SK-N-SH (cell line): Measurements from ENCODE around the gene EFCAB14. TPM values are rescaled to one million over a fixed set of nuclear protein-coding genes. Genes with fewer than 3 reads are reported as not detected.

Source experiments
- CTCF ChIA-PET: fragments of 300-600, 350-600 bp; formaldehyde crosslinking; extraction: SDS; loops from one replicate; lab custom pipeline; 2021; lab: Yijun Ruan, JAX
- POLR2A ChIA-PET: fragments of 350-600 bp; sonication (Branson Sonifier 250); formaldehyde crosslinking; extraction: SDS; loops from one replicate; lab custom pipeline; 2020; ENCODE audit warnings: antibody characterized with exemption, inconsistent platforms; lab: Yijun Ruan, JAX
- DNase-seq: peaks from one replicate; pipeline ENCODE4 v3.0.0; 2012
- H2AFZ ChIP-seq: fragments of 200-600 bp; sonication (generic); 2 replicates; pipeline ENCODE4 v1.8.1; 2016; ENCODE audit warnings: antibody characterized with exemption, mild to moderate bottlenecking, low read depth
- H3F3A ChIP-seq: fragments of 200-600 bp; sonication (generic); replicated peaks from 2 replicates; pipeline ENCODE3; 2016; ENCODE audit warnings: antibody characterized with exemption, mild to moderate bottlenecking; ENCODE audit not compliant: insufficient read depth
- H3K27ac ChIP-seq, 2 experiments: fragments of 200-500 bp in 1 of 2; fragments of 200-600 bp in 1 of 2; sonication (Bioruptor generic) in 1 of 2; sonication (generic), shearing (Covaris generic) in 1 of 2; 2 replicates each; pipeline versions ENCODE4 v1.5.1 to v1.6.1; 2014 to 2016; ENCODE audit warnings: low read depth in 2 of 2, inconsistent platforms in 1 of 2, low read length in 1 of 2, mild to moderate bottlenecking in 1 of 2, mixed read lengths in 1 of 2
- H3K27me3 ChIP-seq: fragments of 200-600 bp; sonication (generic), shearing (Covaris generic); 2 replicates; pipeline ENCODE4 v1.6.1; 2016; ENCODE audit warnings: mixed run types; ENCODE audit not compliant: insufficient read depth
- H3K36me3 ChIP-seq, 2 experiments: fragments of 200-500 bp in 1 of 2; fragments of 200-600 bp in 1 of 2; sonication (Bioruptor generic) in 1 of 2; sonication (generic) in 1 of 2; replicated peaks in 1 of 2; 2 replicates each; pipeline versions ENCODE3 to v1.5.1; 2014 to 2016; ENCODE audit warnings: low read length in 1 of 2, mild to moderate bottlenecking in 1 of 2; ENCODE audit not compliant: insufficient read depth in 2 of 2, control insufficient read depth in 1 of 2
- H3K4me1 ChIP-seq, 2 experiments: fragments of 200-500 bp in 1 of 2; fragments of 200-600 bp in 1 of 2; sonication (Bioruptor generic) in 1 of 2; sonication (generic), shearing (Covaris generic) in 1 of 2; 2 replicates each; pipeline versions ENCODE4 v1.5.1 to v1.6.1; 2014 to 2016; ENCODE audit warnings: low read depth in 1 of 2, low read length in 1 of 2, mixed run types in 1 of 2; ENCODE audit not compliant: insufficient read depth in 2 of 2, control insufficient read depth in 1 of 2
- H3K4me2 ChIP-seq: fragments of 200-600 bp; sonication (generic), shearing (Covaris generic); 2 replicates; pipeline ENCODE4 v1.6.1; 2017; ENCODE audit warnings: mixed run types
- H3K4me3 ChIP-seq, 2 experiments: fragments of 200-500 bp in 1 of 2; fragments of 200-600 bp in 1 of 2; sonication (Bioruptor generic) in 1 of 2; sonication (generic), shearing (Covaris generic) in 1 of 2; 2 replicates each; pipeline versions ENCODE4 v1.5.1 to v1.8.1; 2014 to 2016; ENCODE audit warnings: low read depth in 2 of 2, inconsistent platforms in 1 of 2, low read length in 1 of 2, mild to moderate bottlenecking in 1 of 2, mixed read lengths in 1 of 2, moderate library complexity in 1 of 2
- H3K79me2 ChIP-seq: fragments of 200-600 bp; sonication (generic); 2 replicates; pipeline ENCODE4 v1.8.1; 2017; ENCODE audit warnings: mild to moderate bottlenecking; ENCODE audit not compliant: insufficient read depth
- H3K9ac ChIP-seq: fragments of 200-600 bp; sonication (generic); 2 replicates; pipeline ENCODE4 v1.6.1; 2017; ENCODE audit warnings: mixed run types
- H3K9me2 ChIP-seq: fragments of 200-600 bp; sonication (generic); 2 replicates; pipeline ENCODE4 v1.6.1; 2017; ENCODE audit warnings: mixed run types
- H3K9me3 ChIP-seq: fragments of 200-600 bp; sonication (generic); 2 replicates; pipeline ENCODE4 v1.6.1; 2017; ENCODE audit warnings: mixed run types, mild to moderate bottlenecking, moderate library complexity
- H4K20me1 ChIP-seq: fragments of 200-600 bp; sonication (generic); 2 replicates; pipeline ENCODE4 v1.6.1; 2017; ENCODE audit warnings: mild to moderate bottlenecking, mixed run types; ENCODE audit not compliant: insufficient read depth
- CHD2 ChIP-seq: fragments of 150-350 bp; IDR thresholded peaks from 2 replicates; pipeline ENCODE4 v1.6.1; 2018; ENCODE audit warnings: low read length; ENCODE audit not compliant: partially characterized antibody
- EP300 ChIP-seq, 2 experiments: IDR thresholded peaks; 2 replicates each; pipeline versions ENCODE4 v1.4.0 to v1.6.1; 2012; ENCODE audit warnings: borderline replicate concordance in 1 of 2, low read depth in 1 of 2, low read length in 1 of 2
- EZH2phosphoT487 ChIP-seq: fragments of 200-600 bp; sonication (generic); IDR thresholded peaks from 2 replicates; pipeline ENCODE4 v1.6.1; 2017; ENCODE audit warnings: low read depth, mixed run types, mild to moderate bottlenecking, antibody characterized with exemption, moderate library complexity, borderline replicate concordance
- FOXM1 ChIP-seq: IDR thresholded peaks from 2 replicates; pipeline ENCODE4 v1.4.0; 2012; ENCODE audit warnings: low read depth, mild to moderate bottlenecking
- GABPA ChIP-seq: IDR thresholded peaks from 2 replicates; pipeline ENCODE4 v1.4.0; 2012; ENCODE audit warnings: low read depth, mild to moderate bottlenecking
- IRF3 ChIP-seq: fragments of 150-350 bp; IDR thresholded peaks from 2 replicates; pipeline ENCODE4 v1.6.1; 2016; ENCODE audit warnings: mild to moderate bottlenecking, low read depth, low read length
- MEF2A ChIP-seq: IDR thresholded peaks from 2 replicates; pipeline ENCODE4 v1.4.0; 2012; ENCODE audit warnings: low read depth, borderline replicate concordance
- NRF1 ChIP-seq: IDR thresholded peaks from 2 replicates; pipeline ENCODE4 v1.6.1; 2012; ENCODE audit warnings: low read depth, mild to moderate bottlenecking, low read length
- PBX3 ChIP-seq: IDR thresholded peaks from 2 replicates; pipeline ENCODE4; 2012
- POLR2AphosphoS5 ChIP-seq: IDR thresholded peaks from 2 replicates; pipeline ENCODE4 v1.6.1; 2012; ENCODE audit warnings: low read depth, low read length
- RAD21 ChIP-seq: IDR thresholded peaks from 2 replicates; pipeline ENCODE4 v1.6.1; 2012; ENCODE audit warnings: mild to moderate bottlenecking, low read length
- RXRA ChIP-seq: IDR thresholded peaks from 2 replicates; pipeline ENCODE4 v1.4.0; 2012; ENCODE audit warnings: low read depth, mild to moderate bottlenecking, borderline replicate concordance
- TCF12 ChIP-seq: IDR thresholded peaks from 2 replicates; pipeline ENCODE4 v1.4.0; 2012
- WGBS: methylation state at CpG from one replicate; pipeline ENCODE4 v1.1.6; 2017; ENCODE audit warnings: low lambda C conversion rate; 5-methylcytosine and 5-hydroxymethylcytosine counted together
- polyA plus RNA-seq, 3 experiments: library from polyadenylated mRNA; depleted of rRNA; stranded (reverse); fragments of >200 nt; gene quantifications; 2 replicates each; pipeline ENCODE4 v1.2.3, GENCODE V29; 2012
- TF ChIP-seq, protein P1 (sequence below): IDR thresholded peaks from 2 replicates; pipeline ENCODE4 v1.4.0; 2012; ENCODE audit warnings: low read depth
- TF ChIP-seq, protein P2 (sequence below): IDR thresholded peaks from 2 replicates; pipeline ENCODE4 v1.4.0; 2012; ENCODE audit warnings: low read depth, borderline replicate concordance
- TF ChIP-seq, protein P3 (sequence below): IDR thresholded peaks from 2 replicates; pipeline ENCODE4 v1.4.0; 2012; ENCODE audit warnings: low read depth, borderline replicate concordance
- TF ChIP-seq, protein P4 (sequence below): fragments of 200-600 bp; sonication (generic); IDR thresholded peaks from 2 replicates; pipeline ENCODE4 v1.6.1; 2017; ENCODE audit warnings: antibody characterized with exemption, mild to moderate bottlenecking, moderate library complexity
- TF ChIP-seq, protein P5 (sequence below): fragments of 150-350 bp; IDR thresholded peaks from 2 replicates; pipeline ENCODE4 v1.6.1; 2017; ENCODE audit warnings: antibody characterized with exemption, low read length, low read depth, borderline replicate concordance

EFCAB14 gene
- polyA plus RNA-seq, 1 of the 3 experiments (the other 2 are of a cell fraction), result 13.6 TPM

GRCh38 chr1:46676531-46676930 lies 42.4 kb downstream of the EFCAB14 start:
- H3F3A ChIP-seq, result peaks cover 4% of the 10 kb centered on the region
- POLR2A ChIA-PET, result interaction anchor here (0.6 kb wide), 1 partner anchor 72 kb away, joined by 3 read pairs; the partner anchor contains the start of gene MKNK1
- H3K4me1 ChIP-seq, result no peaks in the 10 kb centered on the region
- no peak for DNase-seq
- TF ChIP-seq, protein P1, sequence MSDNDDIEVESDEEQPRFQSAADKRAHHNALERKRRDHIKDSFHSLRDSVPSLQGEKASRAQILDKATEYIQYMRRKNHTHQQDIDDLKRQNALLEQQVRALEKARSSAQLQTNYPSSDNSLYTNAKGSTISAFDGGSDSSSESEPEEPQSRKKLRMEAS, result no peak
- TF ChIP-seq NRF1 (no peak), EP300 (IDR thresholded peaks at IDR 0.05; ENCODE audit: borderline replicate concordance in 1 of 2, low read depth in 1 of 2, low read length in 1 of 2) (no peak), POLR2AphosphoS5 (no peak), CHD2 (no peak), TCF12 (no peak), GABPA (no peak), RAD21 (no peak), IRF3 (no peak), MEF2A (no peak), EZH2phosphoT487 (no peak), RXRA (no peak), FOXM1 (no peak), PBX3 (no peak)
- TF ChIP-seq, protein P2, sequence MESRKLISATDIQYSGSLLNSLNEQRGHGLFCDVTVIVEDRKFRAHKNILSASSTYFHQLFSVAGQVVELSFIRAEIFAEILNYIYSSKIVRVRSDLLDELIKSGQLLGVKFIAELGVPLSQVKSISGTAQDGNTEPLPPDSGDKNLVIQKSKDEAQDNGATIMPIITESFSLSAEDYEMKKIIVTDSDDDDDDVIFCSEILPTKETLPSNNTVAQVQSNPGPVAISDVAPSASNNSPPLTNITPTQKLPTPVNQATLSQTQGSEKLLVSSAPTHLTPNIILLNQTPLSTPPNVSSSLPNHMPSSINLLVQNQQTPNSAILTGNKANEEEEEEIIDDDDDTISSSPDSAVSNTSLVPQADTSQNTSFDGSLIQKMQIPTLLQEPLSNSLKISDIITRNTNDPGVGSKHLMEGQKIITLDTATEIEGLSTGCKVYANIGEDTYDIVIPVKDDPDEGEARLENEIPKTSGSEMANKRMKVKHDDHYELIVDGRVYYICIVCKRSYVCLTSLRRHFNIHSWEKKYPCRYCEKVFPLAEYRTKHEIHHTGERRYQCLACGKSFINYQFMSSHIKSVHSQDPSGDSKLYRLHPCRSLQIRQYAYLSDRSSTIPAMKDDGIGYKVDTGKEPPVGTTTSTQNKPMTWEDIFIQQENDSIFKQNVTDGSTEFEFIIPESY, result no peak
- TF ChIP-seq, protein P3, sequence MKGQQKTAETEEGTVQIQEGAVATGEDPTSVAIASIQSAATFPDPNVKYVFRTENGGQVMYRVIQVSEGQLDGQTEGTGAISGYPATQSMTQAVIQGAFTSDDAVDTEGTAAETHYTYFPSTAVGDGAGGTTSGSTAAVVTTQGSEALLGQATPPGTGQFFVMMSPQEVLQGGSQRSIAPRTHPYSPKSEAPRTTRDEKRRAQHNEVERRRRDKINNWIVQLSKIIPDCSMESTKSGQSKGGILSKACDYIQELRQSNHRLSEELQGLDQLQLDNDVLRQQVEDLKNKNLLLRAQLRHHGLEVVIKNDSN, result no peak
- TF ChIP-seq, protein P4, sequence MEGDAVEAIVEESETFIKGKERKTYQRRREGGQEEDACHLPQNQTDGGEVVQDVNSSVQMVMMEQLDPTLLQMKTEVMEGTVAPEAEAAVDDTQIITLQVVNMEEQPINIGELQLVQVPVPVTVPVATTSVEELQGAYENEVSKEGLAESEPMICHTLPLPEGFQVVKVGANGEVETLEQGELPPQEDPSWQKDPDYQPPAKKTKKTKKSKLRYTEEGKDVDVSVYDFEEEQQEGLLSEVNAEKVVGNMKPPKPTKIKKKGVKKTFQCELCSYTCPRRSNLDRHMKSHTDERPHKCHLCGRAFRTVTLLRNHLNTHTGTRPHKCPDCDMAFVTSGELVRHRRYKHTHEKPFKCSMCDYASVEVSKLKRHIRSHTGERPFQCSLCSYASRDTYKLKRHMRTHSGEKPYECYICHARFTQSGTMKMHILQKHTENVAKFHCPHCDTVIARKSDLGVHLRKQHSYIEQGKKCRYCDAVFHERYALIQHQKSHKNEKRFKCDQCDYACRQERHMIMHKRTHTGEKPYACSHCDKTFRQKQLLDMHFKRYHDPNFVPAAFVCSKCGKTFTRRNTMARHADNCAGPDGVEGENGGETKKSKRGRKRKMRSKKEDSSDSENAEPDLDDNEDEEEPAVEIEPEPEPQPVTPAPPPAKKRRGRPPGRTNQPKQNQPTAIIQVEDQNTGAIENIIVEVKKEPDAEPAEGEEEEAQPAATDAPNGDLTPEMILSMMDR, result no peak
- TF ChIP-seq, protein P5, sequence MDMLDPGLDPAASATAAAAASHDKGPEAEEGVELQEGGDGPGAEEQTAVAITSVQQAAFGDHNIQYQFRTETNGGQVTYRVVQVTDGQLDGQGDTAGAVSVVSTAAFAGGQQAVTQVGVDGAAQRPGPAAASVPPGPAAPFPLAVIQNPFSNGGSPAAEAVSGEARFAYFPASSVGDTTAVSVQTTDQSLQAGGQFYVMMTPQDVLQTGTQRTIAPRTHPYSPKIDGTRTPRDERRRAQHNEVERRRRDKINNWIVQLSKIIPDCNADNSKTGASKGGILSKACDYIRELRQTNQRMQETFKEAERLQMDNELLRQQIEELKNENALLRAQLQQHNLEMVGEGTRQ, result no peak
- H3K27me3 ChIP-seq, result no peaks in the 10 kb centered on the region
- peaks cover 49 to 58% of the 10 kb centered on the region in 2 experiments for H3K36me3 ChIP-seq
- no peak overlapping the region for H3K9ac ChIP-seq
- H3K4me3 ChIP-seq, result no peak overlapping the region
- H3K9me2 ChIP-seq, result no peaks in the 10 kb centered on the region
- H3K27ac ChIP-seq, result no peak overlapping the region
- no peaks in the 10 kb centered on the region for H3K79me2 ChIP-seq
- H3K4me2 ChIP-seq, result no peak overlapping the region
- 84% methylated on average over 1 of the region's 1 CpG for WGBS
- CTCF ChIA-PET, result interaction anchor here (1.0 to 1.8 kb wide), 4 partner anchors 8 to 143 kb away, joined by 3 to 4 read pairs (median 3); partner anchors contain the start of gene MOB3C
- H3K9me3 ChIP-seq, result no peaks in the 10 kb centered on the region
- no peaks in the 10 kb centered on the region for H4K20me1 ChIP-seq
- no peak overlapping the region for H2AFZ ChIP-seq
